ENCODE measurements around the gene CCDC186.

DNA sequence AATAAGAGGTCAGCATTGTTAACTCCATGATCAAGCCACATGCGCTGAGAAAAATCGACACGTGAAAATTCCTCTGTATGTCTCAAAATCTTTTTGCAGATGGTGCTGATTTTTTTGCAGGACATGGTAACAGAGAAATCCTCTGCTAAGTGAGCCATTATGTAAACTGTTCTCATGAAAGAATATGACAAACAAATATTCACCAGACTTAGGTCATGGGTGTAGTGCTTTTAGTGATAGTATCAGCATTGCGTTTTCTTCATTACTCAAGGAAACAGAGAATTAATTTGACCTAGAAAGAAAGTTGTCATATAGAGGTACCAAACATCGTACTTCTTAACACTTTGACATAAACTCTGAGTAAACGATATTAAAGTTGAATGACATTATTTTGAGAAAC, 95.7 kb downstream of the CCDC186 start:
- TF ChIP-seq CTCF (IDR thresholded peaks at IDR 0.05; ENCODE audit: insufficient read depth, low read depth, low read length) (no peak), EZH2 (IDR thresholded peaks at IDR 0.05; ENCODE audit: insufficient read depth, low read length) (no peak)
